PC-3 (cell line): ENCODE measurements around the gene SLC6A7.

Experiments used
- CTCF ChIP-seq: fragments of 300-600 bp; sonication (generic); conservative IDR thresholded peaks from 2 replicates; pipeline ENCODE4 v1.5.1; 2017; ENCODE audit warnings: antibody characterized with exemption, low read depth, mild to moderate bottlenecking, low read length
- EZH2phosphoT487 ChIP-seq: fragments of 300-600 bp; sonication (generic); IDR thresholded peaks from 2 replicates; pipeline ENCODE4 v1.6.1; 2018; ENCODE audit warnings: mild to moderate bottlenecking, antibody characterized with exemption, low read length, borderline replicate concordance

- TF ChIP-seq CTCF (no peak), EZH2phosphoT487 (no peak)
Observed at GRCh38 chr5:150210644-150211043, 20.8 kb downstream of the SLC6A7 start.
